ENCODE results near the gene HOXC9.

HOXC9 gene

DNA sequence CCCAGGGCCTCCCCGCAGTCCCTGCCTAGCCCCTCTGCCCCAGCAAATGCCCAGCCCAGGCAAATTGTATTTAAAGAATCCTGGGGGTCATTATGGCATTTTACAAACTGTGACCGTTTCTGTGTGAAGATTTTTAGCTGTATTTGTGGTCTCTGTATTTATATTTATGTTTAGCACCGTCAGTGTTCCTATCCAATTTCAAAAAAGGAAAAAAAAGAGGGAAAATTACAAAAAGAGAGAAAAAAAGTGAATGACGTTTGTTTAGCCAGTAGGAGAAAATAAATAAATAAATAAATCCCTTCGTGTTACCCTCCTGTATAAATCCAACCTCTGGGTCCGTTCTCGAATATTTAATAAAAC is 30.5 kb downstream of the HOXC9 start:
- Histone ChIP-seq H3K27me3 (ENCODE audit: insufficient read depth, low read length, poor library complexity, severe bottlenecking) (no peaks in the 10 kb centered on the region), H3K9ac (ENCODE audit: low read depth, low read length, poor library complexity, severe bottlenecking) (no peak overlapping the region), H3F3A (ENCODE audit: low read depth) (peaks cover 8% of the 10 kb centered on the region; the same call in 1 of the 2 replicates), H3K36me3 (ENCODE audit: insufficient read depth, low read length) (peaks cover 33% of the 10 kb centered on the region; the same call in 1 of the 2 replicates), H3K4me2 (ENCODE audit: low read depth, low read length, poor library complexity, severe bottlenecking) (no peak overlapping the region), H4K20me1 (ENCODE audit: insufficient read depth, low read length, poor library complexity, severe bottlenecking) (peaks cover 58% of the 10 kb centered on the region), H3K9me2 (replicated peaks; ENCODE audit: low read depth, low read length) (no peaks in the 10 kb centered on the region), H3K9me3 (ENCODE audit: insufficient read depth, low read depth, low read length) (no peaks in the 10 kb centered on the region), H3K4me3 (ENCODE audit: low read length, poor library complexity, severe bottlenecking) (no peak overlapping the region), H3K4me1 (ENCODE audit: insufficient read depth, low read length, poor library complexity, severe bottlenecking) (peaks cover 35% of the 10 kb centered on the region), H3K79me2 (ENCODE audit: insufficient read depth, low read length) (peaks cover 62% of the 10 kb centered on the region), H2AFZ (ENCODE audit: low read length) (no peak overlapping the region)
- TF ChIP-seq, protein P1, sequence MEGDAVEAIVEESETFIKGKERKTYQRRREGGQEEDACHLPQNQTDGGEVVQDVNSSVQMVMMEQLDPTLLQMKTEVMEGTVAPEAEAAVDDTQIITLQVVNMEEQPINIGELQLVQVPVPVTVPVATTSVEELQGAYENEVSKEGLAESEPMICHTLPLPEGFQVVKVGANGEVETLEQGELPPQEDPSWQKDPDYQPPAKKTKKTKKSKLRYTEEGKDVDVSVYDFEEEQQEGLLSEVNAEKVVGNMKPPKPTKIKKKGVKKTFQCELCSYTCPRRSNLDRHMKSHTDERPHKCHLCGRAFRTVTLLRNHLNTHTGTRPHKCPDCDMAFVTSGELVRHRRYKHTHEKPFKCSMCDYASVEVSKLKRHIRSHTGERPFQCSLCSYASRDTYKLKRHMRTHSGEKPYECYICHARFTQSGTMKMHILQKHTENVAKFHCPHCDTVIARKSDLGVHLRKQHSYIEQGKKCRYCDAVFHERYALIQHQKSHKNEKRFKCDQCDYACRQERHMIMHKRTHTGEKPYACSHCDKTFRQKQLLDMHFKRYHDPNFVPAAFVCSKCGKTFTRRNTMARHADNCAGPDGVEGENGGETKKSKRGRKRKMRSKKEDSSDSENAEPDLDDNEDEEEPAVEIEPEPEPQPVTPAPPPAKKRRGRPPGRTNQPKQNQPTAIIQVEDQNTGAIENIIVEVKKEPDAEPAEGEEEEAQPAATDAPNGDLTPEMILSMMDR (conservative IDR thresholded peaks at IDR 0.05; ENCODE audit: low read length) = no peak
- TF ChIP-seq EZH2phosphoT487 (IDR thresholded peaks at IDR 0.05; ENCODE audit: borderline replicate concordance) = no peak

GRCh38 chr12:54030889-54031471 is 31.0 kb downstream of the HOXC9 start:
- Histone ChIP-seq H3F3A (ENCODE audit: low read depth) (peaks cover 9% of the 10 kb centered on the region; the same call in 1 of the 2 replicates), H3K79me2 (ENCODE audit: insufficient read depth, low read length) (peaks cover 61% of the 10 kb centered on the region), H3K36me3 (ENCODE audit: insufficient read depth, low read length) (peaks cover 33% of the 10 kb centered on the region; the same call in 1 of the 2 replicates), H3K9me3 (ENCODE audit: insufficient read depth, low read depth, low read length) (no peaks in the 10 kb centered on the region), H3K4me1 (ENCODE audit: insufficient read depth, low read length, poor library complexity, severe bottlenecking) (peaks cover 35% of the 10 kb centered on the region), H3K9ac (ENCODE audit: low read depth, low read length, poor library complexity, severe bottlenecking) (no peak overlapping the region), H3K27me3 (ENCODE audit: insufficient read depth, low read length, poor library complexity, severe bottlenecking) (no peaks in the 10 kb centered on the region), H3K4me3 (ENCODE audit: low read length, poor library complexity, severe bottlenecking) (no peak overlapping the region), H2AFZ (ENCODE audit: low read length) (no peak overlapping the region), H3K4me2 (ENCODE audit: low read depth, low read length, poor library complexity, severe bottlenecking) (no peak overlapping the region), H4K20me1 (ENCODE audit: insufficient read depth, low read length, poor library complexity, severe bottlenecking) (peaks cover 53% of the 10 kb centered on the region), H3K9me2 (replicated peaks; ENCODE audit: low read depth, low read length) (no peaks in the 10 kb centered on the region)
- TF ChIP-seq, protein P1 (conservative IDR thresholded peaks at IDR 0.05; ENCODE audit: low read length) = no peak
- no peak for TF ChIP-seq EZH2phosphoT487 (IDR thresholded peaks at IDR 0.05; ENCODE audit: borderline replicate concordance)

DNA sequence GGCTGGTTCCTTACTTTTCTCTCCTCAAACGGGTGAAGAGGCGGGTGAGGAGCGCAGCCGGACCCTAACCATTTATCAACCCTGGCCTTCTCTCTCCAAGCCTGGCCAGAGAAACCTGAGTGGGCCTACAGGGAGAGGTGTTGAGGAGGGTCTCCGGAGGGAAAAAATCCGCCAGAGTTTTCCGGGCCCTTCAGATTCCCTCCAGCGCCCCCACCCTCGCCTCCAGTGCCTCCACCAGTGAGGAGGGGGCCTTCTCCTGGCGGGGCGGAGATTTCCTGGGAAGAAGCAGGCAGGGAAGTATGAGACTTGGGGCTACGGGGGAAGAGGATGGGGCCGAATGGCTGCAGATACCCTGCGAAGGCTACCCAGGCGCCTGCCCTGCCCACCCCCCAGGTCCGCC is 31.5 kb downstream of the HOXC9 start:
- Histone ChIP-seq H3F3A (ENCODE audit: low read depth) (peaks cover 14% of the 10 kb centered on the region), H3K9me3 (ENCODE audit: insufficient read depth, low read depth, low read length) (no peaks in the 10 kb centered on the region), H3K4me2 (ENCODE audit: low read depth, low read length, poor library complexity, severe bottlenecking) (no peak overlapping the region), H2AFZ (ENCODE audit: low read length) (no peak overlapping the region), H3K36me3 (ENCODE audit: insufficient read depth, low read length) (peaks cover 33% of the 10 kb centered on the region; the same call in 1 of the 2 replicates), H3K27me3 (ENCODE audit: insufficient read depth, low read length, poor library complexity, severe bottlenecking) (no peaks in the 10 kb centered on the region), H3K4me3 (ENCODE audit: low read length, poor library complexity, severe bottlenecking) (no peak overlapping the region), H3K9ac (ENCODE audit: low read depth, low read length, poor library complexity, severe bottlenecking) (no peak overlapping the region), H3K4me1 (ENCODE audit: insufficient read depth, low read length, poor library complexity, severe bottlenecking) (peaks cover 37% of the 10 kb centered on the region), H3K79me2 (ENCODE audit: insufficient read depth, low read length) (peaks cover 59% of the 10 kb centered on the region), H3K9me2 (replicated peaks; ENCODE audit: low read depth, low read length) (no peaks in the 10 kb centered on the region), H4K20me1 (ENCODE audit: insufficient read depth, low read length, poor library complexity, severe bottlenecking) (peaks cover 48% of the 10 kb centered on the region)
- no peak for TF ChIP-seq EZH2phosphoT487 (IDR thresholded peaks at IDR 0.05; ENCODE audit: borderline replicate concordance)
- TF ChIP-seq, protein P1 (conservative IDR thresholded peaks at IDR 0.05; ENCODE audit: low read length) = no peak

Data from Loucy (cell line).